ENCODE data around the gene PDE6G.
"Not testable (repeated sequence)": the region's sequence is repeated elsewhere in the genome, so short reads cannot be mapped to it uniquely, and the experiment has no call there.

The PDE6G gene

DNA sequence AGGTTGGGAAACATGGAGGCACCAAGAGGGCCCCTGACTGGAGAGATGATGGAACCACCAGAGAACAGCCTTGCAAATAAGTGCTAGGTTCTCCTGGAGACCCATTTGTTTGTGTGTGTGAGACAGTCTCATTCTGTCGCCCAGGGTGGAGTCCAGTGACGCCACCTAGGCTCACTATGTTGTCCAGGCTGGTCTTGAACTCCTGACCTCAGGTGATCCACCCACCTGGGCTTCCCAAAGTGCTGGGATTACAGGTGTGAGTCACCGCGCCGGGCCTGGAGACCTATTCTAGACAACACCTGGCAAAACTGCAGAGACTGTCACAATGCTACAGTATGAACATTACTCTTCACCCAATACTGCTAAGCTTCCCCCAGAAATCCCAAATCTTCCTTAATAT is 20.9 kb downstream of the PDE6G start:
- DNase-seq (ENCODE audit: low spot score): no peak

DNA sequence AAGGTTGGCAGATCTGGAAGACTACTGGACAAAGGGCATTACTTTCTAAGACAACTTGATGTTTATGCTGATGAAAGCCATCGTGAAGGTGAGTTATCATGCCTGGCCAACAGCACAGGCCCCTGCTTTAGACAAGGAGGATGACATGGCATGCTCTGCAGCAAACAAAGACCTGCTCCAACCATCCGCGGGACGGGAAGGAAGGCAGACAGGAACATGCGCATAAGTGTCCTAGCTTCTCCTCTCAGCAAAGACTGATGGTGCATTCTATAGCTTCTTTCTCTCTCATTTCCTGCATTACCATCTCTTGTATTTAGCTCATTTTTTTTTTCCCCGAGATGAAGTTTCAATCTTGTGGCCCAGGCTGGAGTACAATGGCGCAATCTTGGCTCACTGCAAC is 24.9 kb downstream of the PDE6G start:
- no peak for DNase-seq (ENCODE audit: low spot score)

DNA sequence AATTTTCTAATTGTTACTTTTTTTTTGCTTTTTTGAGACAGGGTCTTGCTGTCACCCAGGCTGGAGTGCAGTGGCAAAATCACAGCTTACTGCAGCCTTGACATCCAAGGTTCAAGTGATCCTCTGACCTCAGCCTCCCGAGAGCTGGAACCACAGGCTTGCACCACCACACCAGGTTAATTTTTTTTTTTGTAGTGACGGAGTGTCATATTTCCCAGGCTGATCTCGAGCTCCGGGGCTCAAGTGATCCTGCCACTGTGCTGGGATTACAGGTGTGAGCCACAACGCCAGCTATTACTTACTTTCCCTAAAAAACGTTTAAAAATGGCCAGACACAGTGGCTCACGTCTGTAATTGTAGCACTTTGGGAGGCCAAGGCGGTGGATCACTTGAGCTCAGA is 26.1 kb downstream of the PDE6G start:
- DNase-seq (ENCODE audit: low spot score): no peak

DNA sequence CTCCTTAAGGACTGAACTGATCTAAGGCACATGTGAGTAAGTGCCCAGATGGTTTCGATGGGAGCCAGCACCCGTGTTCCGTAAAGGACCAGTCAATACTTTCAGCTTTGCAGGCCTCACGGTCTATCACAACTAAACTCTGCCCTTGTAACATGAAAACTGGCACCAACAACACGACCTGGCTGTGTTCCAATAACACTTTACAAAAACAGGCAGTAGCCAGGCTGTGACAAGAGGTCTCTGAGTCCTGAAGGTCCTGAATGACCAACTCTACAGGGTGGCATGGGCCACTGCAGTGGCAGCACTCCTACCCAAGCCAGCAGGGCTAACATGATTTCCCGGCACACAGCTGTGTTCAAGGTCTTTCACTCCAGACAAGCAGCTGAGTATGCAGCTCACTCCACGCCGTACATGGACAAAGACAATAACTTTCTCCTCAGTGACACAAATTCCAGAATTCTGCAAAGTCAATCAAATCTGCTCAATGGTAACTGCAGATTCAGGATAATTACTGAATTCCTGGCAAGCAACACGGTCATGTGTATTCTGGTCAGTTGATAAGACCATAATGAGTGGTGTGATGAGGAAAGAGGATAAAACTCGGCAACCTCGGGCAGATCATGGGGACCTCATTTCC is 34.7 kb downstream of the PDE6G start:
- peak; percentile 20 for DNase-seq (ENCODE audit: low spot score)

DNA sequence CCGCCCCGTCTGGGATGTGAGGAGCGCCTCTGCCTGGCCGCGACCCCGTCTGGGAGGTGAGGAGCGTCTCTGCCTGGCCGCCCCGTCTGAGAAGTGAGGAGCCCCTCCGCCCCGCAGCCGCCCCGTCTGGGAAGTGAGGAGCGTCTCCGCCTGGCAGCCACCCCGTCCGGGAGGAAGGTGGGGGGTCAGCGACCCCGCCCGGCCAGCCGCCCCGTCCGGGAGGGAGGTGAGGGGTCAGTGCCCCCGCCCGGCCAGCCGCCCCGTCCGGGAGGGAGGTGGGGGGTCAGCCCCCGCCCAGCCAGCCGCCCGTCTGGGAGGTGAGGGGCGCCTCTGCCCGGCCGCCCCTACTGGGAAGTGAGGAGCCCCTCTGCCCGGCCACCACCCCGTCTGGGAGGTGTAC is 38.0 kb downstream of the PDE6G start:
- not testable (repeated sequence) for DNase-seq (ENCODE audit: low spot score)

DNA sequence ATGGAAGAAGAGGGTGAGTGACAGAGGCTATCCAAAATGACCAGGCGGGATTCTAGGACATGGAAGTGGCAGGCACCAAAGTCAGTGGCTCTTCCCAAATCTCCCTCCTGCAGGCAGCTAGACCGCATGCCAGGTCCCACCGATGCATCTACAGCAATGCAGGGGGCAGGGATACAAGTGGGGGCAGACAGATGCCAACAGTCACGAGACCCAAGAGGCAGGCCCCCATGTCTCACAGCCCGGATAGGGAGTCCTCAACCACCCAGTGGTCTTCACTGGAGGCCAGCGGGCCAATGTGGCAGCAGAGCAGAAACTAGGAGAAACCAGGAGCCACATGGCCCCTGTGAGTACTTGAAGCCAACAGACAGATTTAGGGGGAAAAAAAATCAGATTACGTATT is 39.5 kb downstream of the PDE6G start:
- no peak for DNase-seq (ENCODE audit: low spot score)

DNA sequence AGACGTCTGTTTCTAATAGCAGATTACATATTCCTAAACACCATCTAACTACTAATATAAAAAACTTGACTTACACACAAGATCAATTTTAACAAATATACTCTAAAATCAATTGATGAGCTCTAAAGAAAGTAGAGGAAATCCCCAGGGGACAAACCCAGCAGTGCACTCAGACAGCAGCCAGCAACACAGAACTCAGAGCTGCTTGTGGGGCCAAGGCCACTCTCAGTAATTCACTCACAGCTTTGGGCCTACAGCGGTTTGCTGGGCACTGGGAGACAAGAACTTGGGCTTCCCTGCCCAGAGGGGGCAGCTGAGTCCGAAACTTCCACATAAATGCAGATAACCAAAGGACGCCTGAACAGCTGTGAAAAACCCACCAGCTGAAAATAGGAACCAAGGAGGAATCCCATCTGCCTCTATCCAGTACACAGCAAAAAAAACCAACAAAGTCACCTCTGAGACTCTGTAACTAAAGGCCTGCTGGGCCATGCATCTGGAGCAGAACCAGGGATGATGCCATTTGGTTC is 40.9 kb downstream of the PDE6G start:
- DNase-seq (ENCODE audit: low spot score): no peak

DNA sequence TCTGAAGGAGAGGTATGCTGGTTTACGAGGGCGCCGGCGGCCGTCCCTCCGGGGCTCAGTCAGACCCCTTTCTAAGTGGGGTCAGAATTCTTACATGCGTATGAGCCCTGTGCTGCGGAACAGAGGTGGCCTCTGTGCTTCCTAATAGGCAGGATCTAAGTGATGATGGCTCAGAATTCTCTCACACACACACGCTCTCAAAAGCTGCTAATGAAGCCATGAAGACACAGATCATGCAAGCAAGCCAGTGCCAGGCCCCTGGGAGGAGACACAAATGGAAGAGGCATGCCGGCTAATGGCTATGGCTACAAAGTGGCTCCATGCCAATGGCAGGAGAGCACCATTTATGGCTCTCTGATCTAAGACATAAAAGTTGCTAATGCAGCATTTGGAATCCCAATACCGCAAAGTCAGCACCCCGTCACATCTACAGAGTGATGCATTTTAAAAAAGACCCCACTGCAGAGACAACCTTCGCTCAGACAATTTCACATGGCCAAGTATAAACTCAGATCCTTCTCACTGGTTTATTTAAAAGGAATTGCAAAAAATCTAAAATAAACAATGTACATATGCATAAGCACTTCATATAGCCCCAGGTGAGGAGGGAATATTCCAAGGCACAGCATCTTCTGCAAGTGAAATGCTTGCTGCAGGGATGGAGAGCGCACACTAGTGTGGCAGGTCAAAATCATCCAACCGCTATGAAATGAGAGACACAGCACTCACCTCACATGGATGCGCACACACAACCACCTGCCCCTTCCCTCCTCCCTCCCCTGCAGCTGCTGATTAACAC is 44.0 kb downstream of the PDE6G start:
- no peak for DNase-seq (ENCODE audit: low spot score)

DNA sequence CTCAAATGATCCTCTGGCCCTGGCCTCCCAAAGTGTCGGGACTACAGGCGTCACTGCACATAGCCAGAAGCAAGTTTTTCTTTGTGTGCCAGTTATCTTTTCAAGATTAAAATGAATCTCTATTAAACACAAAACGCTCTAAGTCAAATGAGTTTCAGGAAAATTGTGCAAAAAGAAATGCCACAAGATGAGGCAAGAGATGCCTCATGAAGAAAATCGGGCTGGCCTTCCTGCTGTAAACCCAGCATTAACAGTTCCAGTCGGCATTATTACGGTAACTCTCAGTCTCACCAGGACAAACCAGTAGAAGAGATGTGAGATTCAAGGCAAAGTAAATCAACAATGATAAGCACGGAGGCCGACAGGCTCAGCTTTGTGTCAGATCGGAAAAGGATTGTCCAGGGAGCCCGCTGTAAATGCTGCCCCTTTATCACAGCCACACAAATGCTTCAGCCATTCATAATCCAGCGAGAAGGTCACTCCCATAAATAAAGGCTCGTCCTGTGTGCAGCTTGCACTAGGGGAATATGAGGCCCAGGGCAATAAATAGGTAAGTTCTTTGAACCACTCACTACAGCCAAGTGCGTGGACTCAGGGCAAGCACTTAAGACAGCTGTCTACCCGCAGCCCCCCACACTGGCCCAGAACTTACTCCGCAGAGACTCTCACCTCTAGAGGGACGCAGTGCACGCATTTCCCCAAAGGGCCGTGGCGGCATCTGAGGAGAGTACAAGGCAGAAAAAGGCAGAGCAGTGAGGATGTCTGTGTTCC is 46.6 kb downstream of the PDE6G start:
- no peak for DNase-seq (ENCODE audit: low spot score)

DNA sequence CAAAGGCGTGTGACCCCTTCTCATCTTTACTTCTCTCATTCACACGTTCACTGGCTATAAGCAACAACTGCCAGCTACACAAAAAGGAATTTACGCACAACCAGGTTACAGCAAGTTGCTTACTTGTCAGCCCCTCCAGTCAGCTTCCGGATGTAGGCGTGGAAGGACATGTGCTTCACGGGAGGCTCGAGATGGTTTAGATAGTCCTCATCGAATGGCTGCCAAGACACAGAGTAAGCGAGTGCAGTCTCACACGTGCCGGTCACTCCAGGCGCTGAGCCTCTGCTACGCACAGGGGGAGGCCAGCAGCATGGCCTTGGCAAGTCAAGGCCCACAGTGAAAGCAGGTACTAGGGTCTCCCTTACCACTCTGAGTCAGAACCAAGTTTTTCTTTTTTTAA is 47.7 kb downstream of the PDE6G start:
- DNase-seq (ENCODE audit: low spot score): no peak

DNA sequence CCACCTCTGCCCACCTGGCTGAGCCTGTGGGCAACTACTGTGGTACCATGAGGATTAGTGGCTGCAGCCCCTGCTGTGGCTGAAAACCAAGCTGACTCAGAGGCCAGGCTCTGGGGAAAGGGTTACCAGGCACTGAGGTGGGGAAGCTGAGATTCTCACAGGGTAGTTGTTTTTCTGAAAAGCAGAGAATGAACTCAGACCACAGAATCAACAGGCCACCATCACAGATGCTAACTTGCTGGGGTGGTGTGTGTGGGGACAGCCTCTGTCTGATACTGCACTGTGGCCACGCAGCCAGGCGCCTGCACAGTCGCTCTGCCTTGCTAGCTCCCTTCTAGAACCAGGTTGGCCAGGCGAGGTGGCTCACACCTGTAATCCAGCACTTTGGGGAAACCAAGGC is 48.3 kb downstream of the PDE6G start:
- DNase-seq (ENCODE audit: low spot score): no peak

DNA sequence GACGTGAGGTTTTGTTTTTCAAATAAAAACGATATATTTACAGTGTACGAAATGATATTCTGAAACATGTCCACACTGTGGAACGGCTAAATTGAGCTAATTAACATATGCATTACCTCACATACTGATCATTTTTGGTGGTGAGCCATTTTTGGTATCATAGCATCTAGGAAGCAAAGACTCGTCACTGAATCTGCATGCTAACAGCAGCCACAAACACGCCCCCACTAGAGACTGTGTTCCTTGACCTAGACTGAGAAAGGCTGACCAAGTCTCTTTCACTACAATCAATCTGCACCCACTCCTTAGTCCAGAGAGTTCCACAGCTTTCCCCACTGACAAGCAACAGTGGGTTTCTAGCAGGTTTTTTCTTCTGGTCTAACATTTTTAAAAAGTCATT is 48.9 kb downstream of the PDE6G start:
- DNase-seq (ENCODE audit: low spot score): no peak

DNA sequence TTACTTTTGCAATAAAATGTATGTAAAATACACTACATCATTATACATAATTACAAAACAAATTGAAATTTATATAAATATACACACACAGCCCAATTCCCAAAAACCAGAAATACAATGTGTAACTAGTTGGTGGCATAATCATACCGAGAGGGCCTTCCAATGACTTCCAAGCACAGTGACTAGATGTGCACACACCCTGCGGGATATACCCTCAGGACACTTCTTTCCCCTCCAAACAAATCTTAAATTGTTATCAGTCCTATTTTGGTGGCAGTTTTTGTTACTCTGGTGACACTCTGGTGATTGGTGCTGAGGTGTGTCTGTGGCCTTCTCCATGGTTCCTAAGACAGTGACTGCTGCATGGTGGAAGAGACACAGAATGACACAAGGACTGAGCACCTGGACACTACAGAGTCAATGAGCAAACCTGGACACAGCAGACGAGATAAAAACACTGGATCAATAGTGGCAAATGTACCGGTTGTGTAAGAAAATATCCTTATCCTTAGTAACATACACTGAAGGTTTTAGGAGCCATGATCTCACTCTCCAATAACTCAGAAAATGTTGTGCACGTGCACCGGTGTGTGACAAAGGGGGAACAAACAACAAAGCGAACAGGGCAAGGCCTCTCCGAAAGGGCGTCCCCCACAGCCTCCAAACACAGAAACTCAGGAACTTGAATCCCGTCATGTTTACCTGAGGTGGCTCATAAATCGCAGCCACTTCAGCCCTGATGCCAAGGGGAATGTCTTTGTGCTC is 52.3 kb downstream of the PDE6G start:
- DNase-seq (ENCODE audit: low spot score): no peak

DNA sequence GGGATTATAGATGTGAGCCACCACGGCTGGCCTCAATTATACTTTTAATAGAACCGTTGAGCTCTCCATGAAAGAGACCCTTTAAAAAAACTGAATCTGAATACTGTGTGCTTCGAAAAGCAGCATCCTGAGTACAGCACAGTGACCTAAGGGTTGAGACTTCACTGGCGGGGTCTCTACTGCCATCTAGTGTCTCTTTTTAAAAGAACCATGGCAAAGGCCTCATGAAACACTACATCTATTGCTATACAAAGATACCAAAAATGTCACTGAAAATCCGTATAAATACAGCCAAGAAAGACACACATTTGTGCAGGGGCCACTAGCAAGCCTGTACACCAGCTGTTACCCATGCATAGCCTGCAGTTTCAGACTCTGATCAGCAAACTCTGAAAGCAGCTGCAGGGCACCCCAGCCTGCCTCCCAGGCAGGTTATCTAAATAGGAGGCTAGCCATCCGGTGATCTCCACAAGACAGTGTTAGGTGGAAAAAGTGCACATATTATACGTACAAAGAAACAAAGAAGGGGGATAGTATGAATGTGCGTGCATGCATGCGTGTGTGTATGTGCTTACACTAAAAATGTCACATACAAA is 54.7 kb downstream of the PDE6G start:
- peak; percentile 61 for DNase-seq (ENCODE audit: low spot score)
